ENCODE data around the gene PABPN1.

The PABPN1 gene

DNA sequence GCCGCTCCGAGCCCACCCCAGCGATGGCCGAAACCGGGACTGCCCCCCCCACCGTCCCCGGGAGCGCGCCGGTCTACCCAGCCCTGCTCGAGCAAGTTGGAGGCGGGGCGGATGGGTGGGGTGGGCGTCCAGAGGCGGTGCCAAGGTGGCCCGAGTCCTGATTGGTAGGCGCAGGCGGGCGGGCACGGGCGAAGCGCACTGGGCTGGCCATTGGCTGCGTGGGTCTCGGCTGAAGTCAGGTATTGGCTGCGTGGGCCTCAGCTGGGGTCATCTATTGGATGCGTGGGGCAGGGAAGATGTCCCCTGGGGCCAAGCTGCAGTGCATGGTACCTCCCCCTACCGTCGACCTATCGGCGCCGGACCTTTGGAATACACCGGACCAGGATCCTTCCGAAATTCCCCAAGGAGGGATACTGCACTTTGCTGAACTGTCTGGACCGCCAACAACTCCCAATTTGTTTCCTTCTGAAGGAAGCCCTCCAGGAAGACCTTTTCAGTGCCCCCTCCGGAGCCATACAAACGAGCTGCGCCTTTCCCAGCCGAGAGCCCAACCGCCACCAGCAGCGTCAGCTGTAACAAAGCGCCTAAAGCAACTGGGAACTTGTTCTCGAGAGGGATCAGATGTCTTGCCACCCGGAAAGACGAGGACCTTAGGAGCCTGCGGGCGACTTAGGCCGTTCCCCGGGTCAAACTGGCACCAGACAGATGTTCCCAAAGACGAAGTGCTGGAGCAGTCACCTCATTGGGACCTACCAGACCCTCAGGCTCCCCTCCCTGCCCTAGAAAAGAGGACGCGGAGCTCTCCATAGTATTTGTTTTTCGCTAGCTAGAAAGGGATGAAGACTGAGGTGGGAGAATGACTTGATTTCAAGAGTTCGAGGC is 35.0 kb upstream of the PABPN1 start, which contains the start of gene HOMEZ:
Gene HOMEZ, minus strand, starts transcription at position 113 of the 882 bp plus-strand sequence. CDS start 180 bp downstream, outside the sequence.
- peak within 1 kb of the TSS; percentile 91 for H3K9ac ChIP-seq (ENCODE audit: low read length)
- no peaks in the 10 kb centered on the region for H3K36me3 ChIP-seq (ENCODE audit: low read length)
- peak within 1 kb of the TSS; percentile 90 for H3K4me3 ChIP-seq (ENCODE audit: insufficient read depth, low read length, poor library complexity, severe bottlenecking)
- TF ChIP-seq, protein P1, sequence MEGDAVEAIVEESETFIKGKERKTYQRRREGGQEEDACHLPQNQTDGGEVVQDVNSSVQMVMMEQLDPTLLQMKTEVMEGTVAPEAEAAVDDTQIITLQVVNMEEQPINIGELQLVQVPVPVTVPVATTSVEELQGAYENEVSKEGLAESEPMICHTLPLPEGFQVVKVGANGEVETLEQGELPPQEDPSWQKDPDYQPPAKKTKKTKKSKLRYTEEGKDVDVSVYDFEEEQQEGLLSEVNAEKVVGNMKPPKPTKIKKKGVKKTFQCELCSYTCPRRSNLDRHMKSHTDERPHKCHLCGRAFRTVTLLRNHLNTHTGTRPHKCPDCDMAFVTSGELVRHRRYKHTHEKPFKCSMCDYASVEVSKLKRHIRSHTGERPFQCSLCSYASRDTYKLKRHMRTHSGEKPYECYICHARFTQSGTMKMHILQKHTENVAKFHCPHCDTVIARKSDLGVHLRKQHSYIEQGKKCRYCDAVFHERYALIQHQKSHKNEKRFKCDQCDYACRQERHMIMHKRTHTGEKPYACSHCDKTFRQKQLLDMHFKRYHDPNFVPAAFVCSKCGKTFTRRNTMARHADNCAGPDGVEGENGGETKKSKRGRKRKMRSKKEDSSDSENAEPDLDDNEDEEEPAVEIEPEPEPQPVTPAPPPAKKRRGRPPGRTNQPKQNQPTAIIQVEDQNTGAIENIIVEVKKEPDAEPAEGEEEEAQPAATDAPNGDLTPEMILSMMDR (IDR thresholded peaks at IDR 0.05; ENCODE audit: insufficient read depth, low read length, poor library complexity, severe bottlenecking), result no peak
- TF ChIP-seq EZH2phosphoT487 (conservative IDR thresholded peaks at IDR 0.05; ENCODE audit: low read length), result no peak
- H3K27me3 ChIP-seq (ENCODE audit: low read length), result no peaks in the 10 kb centered on the region
- peak within 1 kb of the TSS; percentile 92 for H3K4me2 ChIP-seq (ENCODE audit: low read depth, low read length, poor library complexity, severe bottlenecking)
- H3K27ac ChIP-seq (ENCODE audit: low read depth, low read length), result 0 out of 2 replicates have a peak within 1 kb of the TSS, but pooled peaks have one; percentile 27
- H3K9me2 ChIP-seq (replicated peaks; ENCODE audit: insufficient read depth, low read length), result no peaks in the 10 kb centered on the region
- no peaks in the 10 kb centered on the region for H3F3A ChIP-seq (ENCODE audit: insufficient read depth)
- no peaks in the 10 kb centered on the region for H3K9me3 ChIP-seq (ENCODE audit: insufficient read depth, low read length)
- H3K79me2 ChIP-seq (ENCODE audit: insufficient read depth, low read length), result peaks cover 21% of the 10 kb centered on the region
- no peaks in the 10 kb centered on the region for H4K20me1 ChIP-seq (ENCODE audit: low read depth, low read length)
- H2AFZ ChIP-seq (ENCODE audit: low read depth, low read length, severe bottlenecking), result peak within 1 kb of the TSS; percentile 96

DNA sequence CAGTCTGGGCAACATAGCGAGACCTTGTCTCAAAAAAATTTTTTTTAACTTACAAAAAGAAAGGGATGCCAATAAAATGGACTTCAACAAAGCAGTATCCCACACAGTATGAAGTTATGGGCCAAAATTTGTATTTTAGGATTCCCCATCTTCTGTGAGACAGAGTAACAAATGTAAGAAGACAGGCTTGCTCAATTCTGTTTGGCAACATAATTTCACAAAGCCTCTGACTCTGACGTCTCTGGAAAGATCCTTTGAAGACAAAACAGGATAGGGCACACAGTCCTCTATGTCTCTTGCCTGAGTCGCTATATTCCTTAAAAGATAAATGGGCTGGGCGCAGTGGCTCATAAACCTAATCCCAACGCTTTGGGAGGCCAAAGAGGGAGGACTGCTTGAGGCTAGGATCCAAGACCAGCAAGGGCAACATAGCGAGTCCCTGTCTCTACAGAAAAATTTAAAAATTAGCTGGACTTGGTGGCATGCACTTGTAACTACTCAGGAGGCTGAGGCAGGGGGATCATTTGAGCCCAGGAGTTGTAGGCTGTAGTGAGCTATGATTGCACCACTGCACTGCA is 34.3 kb upstream of the PABPN1 start:
- H3F3A ChIP-seq (ENCODE audit: insufficient read depth), result no peaks in the 10 kb centered on the region
- H2AFZ ChIP-seq (ENCODE audit: low read depth, low read length, severe bottlenecking), result peak overlapping the region; percentile 96
- peak overlapping the region; percentile 82 for H3K4me2 ChIP-seq (ENCODE audit: low read depth, low read length, poor library complexity, severe bottlenecking)
- TF ChIP-seq EZH2phosphoT487 (conservative IDR thresholded peaks at IDR 0.05; ENCODE audit: low read length), result no peak
- TF ChIP-seq, protein P1 (IDR thresholded peaks at IDR 0.05; ENCODE audit: insufficient read depth, low read length, poor library complexity, severe bottlenecking), result no peak
- peak overlapping the region; percentile 91 for H3K9ac ChIP-seq (ENCODE audit: low read length)
- H3K9me2 ChIP-seq (replicated peaks; ENCODE audit: insufficient read depth, low read length), result no peaks in the 10 kb centered on the region
- H3K27ac ChIP-seq (ENCODE audit: low read depth, low read length), result no peak overlapping the region
- H4K20me1 ChIP-seq (ENCODE audit: low read depth, low read length), result no peaks in the 10 kb centered on the region
- H3K9me3 ChIP-seq (ENCODE audit: insufficient read depth, low read length), result no peaks in the 10 kb centered on the region
- H3K4me3 ChIP-seq (ENCODE audit: insufficient read depth, low read length, poor library complexity, severe bottlenecking), result peak overlapping the region; percentile 80
- H3K79me2 ChIP-seq (ENCODE audit: insufficient read depth, low read length), result peaks cover 21% of the 10 kb centered on the region
- H3K36me3 ChIP-seq (ENCODE audit: low read length), result no peaks in the 10 kb centered on the region
- H3K27me3 ChIP-seq (ENCODE audit: low read length), result no peaks in the 10 kb centered on the region

DNA sequence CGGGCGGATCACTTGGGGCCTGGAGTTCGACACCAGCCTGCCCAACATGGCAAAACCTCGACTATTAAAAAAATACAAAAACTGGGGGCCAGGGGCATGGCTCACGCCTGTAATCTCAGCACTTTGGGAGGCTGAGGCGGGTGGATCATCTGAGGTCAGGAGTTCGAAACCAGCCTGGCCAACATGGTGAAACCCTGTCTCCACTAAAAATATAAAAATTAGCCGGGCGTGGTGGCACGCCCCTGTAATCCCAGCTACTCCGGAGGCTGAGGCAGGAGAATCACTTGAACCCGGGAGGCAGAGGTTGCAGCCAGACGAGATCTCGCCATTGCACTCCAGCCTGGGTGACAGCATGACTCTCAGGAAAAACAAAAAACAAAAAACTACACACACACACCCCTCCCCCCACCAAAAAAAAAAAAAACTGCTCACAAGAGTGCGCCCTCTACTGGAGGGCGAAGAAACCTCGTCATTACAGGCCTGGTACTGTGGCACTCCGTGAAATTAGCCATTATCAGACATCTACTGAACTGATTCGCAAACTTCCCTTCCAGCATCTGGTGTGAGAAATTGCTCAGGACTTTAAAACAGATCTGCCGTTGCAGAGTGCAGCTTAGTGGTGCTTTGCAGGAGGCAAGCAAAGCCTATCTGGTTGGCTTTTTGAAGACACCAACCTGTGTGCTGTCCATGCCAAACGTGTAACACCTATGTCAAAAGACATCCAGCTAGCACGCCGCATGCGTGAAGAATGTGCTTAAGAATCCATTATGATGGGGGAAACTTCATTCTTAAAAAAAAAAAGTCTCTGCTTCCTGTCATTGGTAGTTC is 26.3 kb upstream of the PABPN1 start:
- Histone ChIP-seq H3F3A (ENCODE audit: insufficient read depth) (peaks cover 14% of the 10 kb centered on the region), H3K4me2 (ENCODE audit: low read depth, low read length, poor library complexity, severe bottlenecking) (no peak overlapping the region), H3K9ac (ENCODE audit: low read length) (no peak overlapping the region), H4K20me1 (ENCODE audit: low read depth, low read length) (no peaks in the 10 kb centered on the region), H3K27me3 (ENCODE audit: low read length) (no peaks in the 10 kb centered on the region), H2AFZ (ENCODE audit: low read depth, low read length, severe bottlenecking) (no peak overlapping the region), H3K9me3 (ENCODE audit: insufficient read depth, low read length) (no peaks in the 10 kb centered on the region), H3K79me2 (ENCODE audit: insufficient read depth, low read length) (no peaks in the 10 kb centered on the region), H3K27ac (ENCODE audit: low read depth, low read length) (no peak overlapping the region), H3K4me3 (ENCODE audit: insufficient read depth, low read length, poor library complexity, severe bottlenecking) (no peak overlapping the region), H3K36me3 (ENCODE audit: low read length) (peaks cover 5% of the 10 kb centered on the region; the same call in 1 of the 2 replicates), H3K9me2 (replicated peaks; ENCODE audit: insufficient read depth, low read length) (no peaks in the 10 kb centered on the region)
- TF ChIP-seq, protein P1 (IDR thresholded peaks at IDR 0.05; ENCODE audit: insufficient read depth, low read length, poor library complexity, severe bottlenecking), result peak; percentile 71
- no peak for TF ChIP-seq EZH2phosphoT487 (conservative IDR thresholded peaks at IDR 0.05; ENCODE audit: low read length)

Data from SU-DHL-6 (cell line).